PFSK-1 (cell line): ENCODE results near the gene ATXN1.

Experiments
- FOXP2 ChIP-seq: optimal IDR thresholded peaks from 2 replicates; pipeline ENCODE3; 2011; ENCODE audit warnings: borderline replicate concordance, control low read depth, inconsistent platforms; ENCODE audit not compliant: insufficient read depth; ENCODE audit errors: extremely low read length, extremely low read depth
- POLR2AphosphoS5 ChIP-seq: IDR thresholded peaks from 2 replicates; pipeline ENCODE4 v1.6.1; 2012; ENCODE audit warnings: low read depth, mild to moderate bottlenecking, control low read depth, low read length, moderate library complexity
- SIN3A ChIP-seq: IDR thresholded peaks from 2 replicates; pipeline ENCODE4 v1.6.1; 2012; ENCODE audit warnings: mild to moderate bottlenecking, low read length, moderate library complexity, borderline replicate concordance; ENCODE audit not compliant: insufficient read depth
- TAF1 ChIP-seq: IDR thresholded peaks from 2 replicates; pipeline ENCODE4 v1.6.1; 2012; ENCODE audit warnings: low read length, control low read depth, borderline replicate concordance; ENCODE audit not compliant: insufficient read depth
- TF ChIP-seq, protein P1 (sequence below), 2 experiments: IDR thresholded peaks; 2 replicates each; pipeline versions ENCODE4 v1.6.1 to v1.8.0; 2011 to 2012; ENCODE audit warnings: low read depth in 2 of 2, low read length in 2 of 2, control low read depth in 1 of 2, inconsistent platforms in 1 of 2, mild to moderate bottlenecking in 1 of 2, moderate library complexity in 1 of 2; ENCODE audit not compliant: insufficient read depth in 1 of 2

The ATXN1 gene

GRCh38 chr6:16383607-16384206 is 377.6 kb downstream of the ATXN1 start:
- TF ChIP-seq SIN3A (no peak), FOXP2 (no peak), POLR2AphosphoS5 (no peak), TAF1 (no peak)
- TF ChIP-seq, protein P1, sequence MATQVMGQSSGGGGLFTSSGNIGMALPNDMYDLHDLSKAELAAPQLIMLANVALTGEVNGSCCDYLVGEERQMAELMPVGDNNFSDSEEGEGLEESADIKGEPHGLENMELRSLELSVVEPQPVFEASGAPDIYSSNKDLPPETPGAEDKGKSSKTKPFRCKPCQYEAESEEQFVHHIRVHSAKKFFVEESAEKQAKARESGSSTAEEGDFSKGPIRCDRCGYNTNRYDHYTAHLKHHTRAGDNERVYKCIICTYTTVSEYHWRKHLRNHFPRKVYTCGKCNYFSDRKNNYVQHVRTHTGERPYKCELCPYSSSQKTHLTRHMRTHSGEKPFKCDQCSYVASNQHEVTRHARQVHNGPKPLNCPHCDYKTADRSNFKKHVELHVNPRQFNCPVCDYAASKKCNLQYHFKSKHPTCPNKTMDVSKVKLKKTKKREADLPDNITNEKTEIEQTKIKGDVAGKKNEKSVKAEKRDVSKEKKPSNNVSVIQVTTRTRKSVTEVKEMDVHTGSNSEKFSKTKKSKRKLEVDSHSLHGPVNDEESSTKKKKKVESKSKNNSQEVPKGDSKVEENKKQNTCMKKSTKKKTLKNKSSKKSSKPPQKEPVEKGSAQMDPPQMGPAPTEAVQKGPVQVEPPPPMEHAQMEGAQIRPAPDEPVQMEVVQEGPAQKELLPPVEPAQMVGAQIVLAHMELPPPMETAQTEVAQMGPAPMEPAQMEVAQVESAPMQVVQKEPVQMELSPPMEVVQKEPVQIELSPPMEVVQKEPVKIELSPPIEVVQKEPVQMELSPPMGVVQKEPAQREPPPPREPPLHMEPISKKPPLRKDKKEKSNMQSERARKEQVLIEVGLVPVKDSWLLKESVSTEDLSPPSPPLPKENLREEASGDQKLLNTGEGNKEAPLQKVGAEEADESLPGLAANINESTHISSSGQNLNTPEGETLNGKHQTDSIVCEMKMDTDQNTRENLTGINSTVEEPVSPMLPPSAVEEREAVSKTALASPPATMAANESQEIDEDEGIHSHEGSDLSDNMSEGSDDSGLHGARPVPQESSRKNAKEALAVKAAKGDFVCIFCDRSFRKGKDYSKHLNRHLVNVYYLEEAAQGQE (IDR thresholded peaks at IDR 0.05; ENCODE audit: insufficient read depth in 1 of 2, low read depth in 2 of 2, low read length in 2 of 2): no peak

GRCh38 chr6:16380220-16380809 is 380.9 kb downstream of the ATXN1 start:
- TF ChIP-seq FOXP2 (no peak), SIN3A (no peak)
- TF ChIP-seq, protein P1 (IDR thresholded peaks at IDR 0.05; ENCODE audit: insufficient read depth in 1 of 2, low read depth in 2 of 2, low read length in 2 of 2): no peak

- TF ChIP-seq, protein P1 (IDR thresholded peaks at IDR 0.05; ENCODE audit: insufficient read depth in 1 of 2, low read depth in 2 of 2, low read length in 2 of 2): no peak
- no peak for TF ChIP-seq FOXP2
- TF ChIP-seq SIN3A: no peak
- TF ChIP-seq POLR2AphosphoS5: no peak
- no peak for TF ChIP-seq TAF1
Measured at GRCh38 chr6:16377470-16377869, 383.8 kb downstream of the ATXN1 start.

- TF ChIP-seq, protein P1 (IDR thresholded peaks at IDR 0.05; ENCODE audit: insufficient read depth in 1 of 2, low read depth in 2 of 2, low read length in 2 of 2): no peak
- no peak for TF ChIP-seq FOXP2
- no peak for TF ChIP-seq POLR2AphosphoS5
- no peak for TF ChIP-seq TAF1
- no peak for TF ChIP-seq SIN3A
Measured at GRCh38 chr6:16375843-16376242, 385.4 kb downstream of the ATXN1 start.
